SK-N-SH (cell line): ENCODE data around the gene PPDPF. TPM values are rescaled to one million over a fixed set of nuclear protein-coding genes. Genes with fewer than 3 reads are reported as not detected.

Experiments
- CTCF ChIA-PET: fragments of 300-600, 350-600 bp; formaldehyde crosslinking; extraction: SDS; loops from one replicate; lab custom pipeline; 2021; lab: Yijun Ruan, JAX
- POLR2A ChIA-PET: fragments of 350-600 bp; sonication (Branson Sonifier 250); formaldehyde crosslinking; extraction: SDS; loops from one replicate; lab custom pipeline; 2020; ENCODE audit warnings: antibody characterized with exemption, inconsistent platforms; lab: Yijun Ruan, JAX
- DNase-seq: peaks from one replicate; pipeline ENCODE4 v3.0.0; 2012
- H2AFZ ChIP-seq: fragments of 200-600 bp; sonication (generic); 2 replicates; pipeline ENCODE4 v1.8.1; 2016; ENCODE audit warnings: antibody characterized with exemption, mild to moderate bottlenecking, low read depth
- H3F3A ChIP-seq: fragments of 200-600 bp; sonication (generic); replicated peaks from 2 replicates; pipeline ENCODE3; 2016; ENCODE audit warnings: antibody characterized with exemption, mild to moderate bottlenecking; ENCODE audit not compliant: insufficient read depth
- H3K27ac ChIP-seq, 2 experiments: fragments of 200-500 bp in 1 of 2; fragments of 200-600 bp in 1 of 2; sonication (Bioruptor generic) in 1 of 2; sonication (generic), shearing (Covaris generic) in 1 of 2; 2 replicates each; pipeline versions ENCODE4 v1.5.1 to v1.6.1; 2014 to 2016; ENCODE audit warnings: low read depth in 2 of 2, inconsistent platforms in 1 of 2, low read length in 1 of 2, mild to moderate bottlenecking in 1 of 2, mixed read lengths in 1 of 2
- H3K27me3 ChIP-seq: fragments of 200-600 bp; sonication (generic), shearing (Covaris generic); 2 replicates; pipeline ENCODE4 v1.6.1; 2016; ENCODE audit warnings: mixed run types; ENCODE audit not compliant: insufficient read depth
- H3K36me3 ChIP-seq, 2 experiments: fragments of 200-500 bp in 1 of 2; fragments of 200-600 bp in 1 of 2; sonication (Bioruptor generic) in 1 of 2; sonication (generic) in 1 of 2; replicated peaks in 1 of 2; 2 replicates each; pipeline versions ENCODE3 to v1.5.1; 2014 to 2016; ENCODE audit warnings: low read length in 1 of 2, mild to moderate bottlenecking in 1 of 2; ENCODE audit not compliant: insufficient read depth in 2 of 2, control insufficient read depth in 1 of 2
- H3K4me1 ChIP-seq, 2 experiments: fragments of 200-500 bp in 1 of 2; fragments of 200-600 bp in 1 of 2; sonication (Bioruptor generic) in 1 of 2; sonication (generic), shearing (Covaris generic) in 1 of 2; 2 replicates each; pipeline versions ENCODE4 v1.5.1 to v1.6.1; 2014 to 2016; ENCODE audit warnings: low read depth in 1 of 2, low read length in 1 of 2, mixed run types in 1 of 2; ENCODE audit not compliant: insufficient read depth in 2 of 2, control insufficient read depth in 1 of 2
- H3K4me2 ChIP-seq: fragments of 200-600 bp; sonication (generic), shearing (Covaris generic); 2 replicates; pipeline ENCODE4 v1.6.1; 2017; ENCODE audit warnings: mixed run types
- H3K4me3 ChIP-seq, 2 experiments: fragments of 200-500 bp in 1 of 2; fragments of 200-600 bp in 1 of 2; sonication (Bioruptor generic) in 1 of 2; sonication (generic), shearing (Covaris generic) in 1 of 2; 2 replicates each; pipeline versions ENCODE4 v1.5.1 to v1.8.1; 2014 to 2016; ENCODE audit warnings: low read depth in 2 of 2, inconsistent platforms in 1 of 2, low read length in 1 of 2, mild to moderate bottlenecking in 1 of 2, mixed read lengths in 1 of 2, moderate library complexity in 1 of 2
- H3K79me2 ChIP-seq: fragments of 200-600 bp; sonication (generic); 2 replicates; pipeline ENCODE4 v1.8.1; 2017; ENCODE audit warnings: mild to moderate bottlenecking; ENCODE audit not compliant: insufficient read depth
- H3K9ac ChIP-seq: fragments of 200-600 bp; sonication (generic); 2 replicates; pipeline ENCODE4 v1.6.1; 2017; ENCODE audit warnings: mixed run types
- H3K9me2 ChIP-seq: fragments of 200-600 bp; sonication (generic); 2 replicates; pipeline ENCODE4 v1.6.1; 2017; ENCODE audit warnings: mixed run types
- H3K9me3 ChIP-seq: fragments of 200-600 bp; sonication (generic); 2 replicates; pipeline ENCODE4 v1.6.1; 2017; ENCODE audit warnings: mixed run types, mild to moderate bottlenecking, moderate library complexity
- H4K20me1 ChIP-seq: fragments of 200-600 bp; sonication (generic); 2 replicates; pipeline ENCODE4 v1.6.1; 2017; ENCODE audit warnings: mild to moderate bottlenecking, mixed run types; ENCODE audit not compliant: insufficient read depth
- CHD2 ChIP-seq: fragments of 150-350 bp; IDR thresholded peaks from 2 replicates; pipeline ENCODE4 v1.6.1; 2018; ENCODE audit warnings: low read length; ENCODE audit not compliant: partially characterized antibody
- ELF1 ChIP-seq: IDR thresholded peaks from 2 replicates; pipeline ENCODE4 v1.4.0; 2012
- EP300 ChIP-seq, 2 experiments: IDR thresholded peaks; 2 replicates each; pipeline versions ENCODE4 v1.4.0 to v1.6.1; 2012; ENCODE audit warnings: borderline replicate concordance in 1 of 2, low read depth in 1 of 2, low read length in 1 of 2
- FOSL2 ChIP-seq: IDR thresholded peaks from 2 replicates; pipeline ENCODE4 v1.4.0; 2012; ENCODE audit warnings: low read depth, mild to moderate bottlenecking, moderate library complexity, borderline replicate concordance
- FOXJ3 ChIP-seq: sonication (generic); formaldehyde crosslinking; IDR thresholded peaks from 2 replicates; pipeline ENCODE4 v1.5.1; 2020; ENCODE audit warnings: mild to moderate bottlenecking, missing genetic modification reagents
- MXI1 ChIP-seq: IDR thresholded peaks from 2 replicates; pipeline ENCODE4 v1.6.1; 2012; ENCODE audit warnings: mild to moderate bottlenecking, low read depth, low read length, improper control_type of control experiment
- NFIC ChIP-seq: IDR thresholded peaks from 2 replicates; pipeline ENCODE4 v1.4.0; 2012; ENCODE audit warnings: borderline replicate concordance
- NRF1 ChIP-seq: IDR thresholded peaks from 2 replicates; pipeline ENCODE4 v1.6.1; 2012; ENCODE audit warnings: low read depth, mild to moderate bottlenecking, low read length
- RCOR1 ChIP-seq: fragments of 150-350 bp; IDR thresholded peaks from 2 replicates; pipeline ENCODE4 v1.6.1; 2017; ENCODE audit warnings: antibody characterized with exemption, low read length
- RXRA ChIP-seq: IDR thresholded peaks from 2 replicates; pipeline ENCODE4 v1.4.0; 2012; ENCODE audit warnings: low read depth, mild to moderate bottlenecking, borderline replicate concordance
- SIN3A ChIP-seq: IDR thresholded peaks from 2 replicates; pipeline ENCODE4 v1.6.1; 2012; ENCODE audit warnings: low read depth, mild to moderate bottlenecking, low read length, moderate library complexity, borderline replicate concordance
- TAF1 ChIP-seq: IDR thresholded peaks from 2 replicates; pipeline ENCODE4 v1.6.1; 2012; ENCODE audit warnings: low read depth, mild to moderate bottlenecking, low read length, moderate library complexity, borderline replicate concordance
- TCF12 ChIP-seq: IDR thresholded peaks from 2 replicates; pipeline ENCODE4 v1.4.0; 2012
- TEAD4 ChIP-seq: IDR thresholded peaks from 2 replicates; pipeline ENCODE4 v1.4.0; 2012; ENCODE audit warnings: mild to moderate bottlenecking, borderline replicate concordance; ENCODE audit not compliant: insufficient read depth
- YY1 ChIP-seq: IDR thresholded peaks from 2 replicates; pipeline ENCODE4 v1.4.0; 2012; ENCODE audit warnings: low read depth, mild to moderate bottlenecking
- WGBS: methylation state at CpG from one replicate; pipeline ENCODE4 v1.1.6; 2017; ENCODE audit warnings: low lambda C conversion rate; 5-methylcytosine and 5-hydroxymethylcytosine counted together
- polyA plus RNA-seq, 3 experiments: library from polyadenylated mRNA; depleted of rRNA; stranded (reverse); fragments of >200 nt; gene quantifications; 2 replicates each; pipeline ENCODE4 v1.2.3, GENCODE V29; 2012
- TF ChIP-seq, protein P1 (sequence below): fragments of 150-350 bp; IDR thresholded peaks from 2 replicates; pipeline ENCODE4 v1.6.1; 2016; ENCODE audit warnings: mild to moderate bottlenecking, low read depth, low read length
- TF ChIP-seq, protein P2 (sequence below): IDR thresholded peaks from 2 replicates; pipeline ENCODE4 v1.4.0; 2012; ENCODE audit warnings: low read depth, borderline replicate concordance
- TF ChIP-seq, protein P3 (sequence below): fragments of 200-600 bp; sonication (generic); IDR thresholded peaks from 2 replicates; pipeline ENCODE4 v1.6.1; 2017; ENCODE audit warnings: antibody characterized with exemption, mild to moderate bottlenecking, moderate library complexity

Gene PPDPF
- polyA plus RNA-seq, 1 of the 3 experiments (the other 2 are of a cell fraction), result 71.4 TPM

DNA sequence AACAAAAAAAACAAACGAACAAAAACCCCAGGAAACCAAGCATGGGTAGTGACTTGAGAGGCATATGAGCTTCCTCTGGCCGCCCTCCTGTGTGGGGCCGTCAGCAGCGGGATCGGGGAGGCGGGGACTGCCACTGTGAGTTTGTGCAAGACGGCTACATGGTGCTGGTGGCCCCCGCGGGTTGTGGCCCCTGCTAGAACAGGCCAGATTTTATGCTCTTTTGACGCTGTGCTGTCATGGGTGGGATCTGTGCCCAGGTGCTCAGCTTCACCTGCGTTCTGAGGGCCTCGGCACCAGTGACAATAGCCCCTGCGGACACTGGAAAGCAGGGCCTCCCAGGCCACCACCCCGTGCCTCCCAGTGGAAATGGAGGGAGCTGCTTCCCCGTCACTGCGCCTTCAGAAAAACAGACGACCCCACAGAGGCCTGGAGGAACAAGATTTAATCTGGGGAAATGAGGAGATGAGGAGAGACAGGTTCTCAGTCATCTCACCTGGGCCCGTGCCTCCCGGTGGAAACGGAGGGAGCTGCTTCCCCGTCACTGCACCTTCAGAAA, 43.4 kb upstream of the PPDPF start:
- CTCF ChIA-PET, result interaction anchor here (1.0 to 3.8 kb wide), 8 partner anchors 16 to 61 kb away, joined by 3 to 38 read pairs (median 7); partner anchors contain the start of gene PPDPF
- Histone ChIP-seq H3K4me2 (no peak overlapping the region), H3F3A (no peaks in the 10 kb centered on the region), H3K36me3 (no peaks in the 10 kb centered on the region), H3K9me2 (no peaks in the 10 kb centered on the region), H3K4me1 (peaks cover 0 to 50% of the 10 kb centered on the region in 2 experiments; a peak in 1 of 4 replicates), H3K4me3 (no peak overlapping the region), H3K9me3 (no peaks in the 10 kb centered on the region), H2AFZ (no peak overlapping the region), H3K27me3 (0 out of 2 replicates have a peak, but pooled peaks cover 1% of the 10 kb centered on the region), H3K9ac (no peak overlapping the region), H3K27ac (no peak overlapping the region), H4K20me1 (no peaks in the 10 kb centered on the region), H3K79me2 (no peaks in the 10 kb centered on the region)
- POLR2A ChIA-PET, result interaction anchor here (1.1 to 1.7 kb wide), 3 partner anchors 12 to 22 kb away, joined by 3 to 6 read pairs (median 6); no protein-coding TSS in a partner anchor
- peak; percentile 50 for DNase-seq
- 61% methylated on average over 15 of the region's 21 CpGs for WGBS
- no peak for TF ChIP-seq RCOR1
- TF ChIP-seq ELF1, result no peak
- TF ChIP-seq CHD2, result no peak
- no peak for TF ChIP-seq RXRA
- no peak for TF ChIP-seq SIN3A
- no peak for TF ChIP-seq TAF1
- TF ChIP-seq MXI1, result no peak
- TF ChIP-seq, protein P1, sequence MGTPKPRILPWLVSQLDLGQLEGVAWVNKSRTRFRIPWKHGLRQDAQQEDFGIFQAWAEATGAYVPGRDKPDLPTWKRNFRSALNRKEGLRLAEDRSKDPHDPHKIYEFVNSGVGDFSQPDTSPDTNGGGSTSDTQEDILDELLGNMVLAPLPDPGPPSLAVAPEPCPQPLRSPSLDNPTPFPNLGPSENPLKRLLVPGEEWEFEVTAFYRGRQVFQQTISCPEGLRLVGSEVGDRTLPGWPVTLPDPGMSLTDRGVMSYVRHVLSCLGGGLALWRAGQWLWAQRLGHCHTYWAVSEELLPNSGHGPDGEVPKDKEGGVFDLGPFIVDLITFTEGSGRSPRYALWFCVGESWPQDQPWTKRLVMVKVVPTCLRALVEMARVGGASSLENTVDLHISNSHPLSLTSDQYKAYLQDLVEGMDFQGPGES, result no peak
- TF ChIP-seq FOXJ3, result no peak
- TF ChIP-seq TCF12, result no peak
- TF ChIP-seq FOSL2, result no peak
- TF ChIP-seq EP300 (IDR thresholded peaks at IDR 0.05; ENCODE audit: borderline replicate concordance in 1 of 2, low read depth in 1 of 2, low read length in 1 of 2), result no peak
- no peak for TF ChIP-seq NFIC
- TF ChIP-seq NRF1, result no peak
- TF ChIP-seq, protein P2, sequence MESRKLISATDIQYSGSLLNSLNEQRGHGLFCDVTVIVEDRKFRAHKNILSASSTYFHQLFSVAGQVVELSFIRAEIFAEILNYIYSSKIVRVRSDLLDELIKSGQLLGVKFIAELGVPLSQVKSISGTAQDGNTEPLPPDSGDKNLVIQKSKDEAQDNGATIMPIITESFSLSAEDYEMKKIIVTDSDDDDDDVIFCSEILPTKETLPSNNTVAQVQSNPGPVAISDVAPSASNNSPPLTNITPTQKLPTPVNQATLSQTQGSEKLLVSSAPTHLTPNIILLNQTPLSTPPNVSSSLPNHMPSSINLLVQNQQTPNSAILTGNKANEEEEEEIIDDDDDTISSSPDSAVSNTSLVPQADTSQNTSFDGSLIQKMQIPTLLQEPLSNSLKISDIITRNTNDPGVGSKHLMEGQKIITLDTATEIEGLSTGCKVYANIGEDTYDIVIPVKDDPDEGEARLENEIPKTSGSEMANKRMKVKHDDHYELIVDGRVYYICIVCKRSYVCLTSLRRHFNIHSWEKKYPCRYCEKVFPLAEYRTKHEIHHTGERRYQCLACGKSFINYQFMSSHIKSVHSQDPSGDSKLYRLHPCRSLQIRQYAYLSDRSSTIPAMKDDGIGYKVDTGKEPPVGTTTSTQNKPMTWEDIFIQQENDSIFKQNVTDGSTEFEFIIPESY, result no peak
- TF ChIP-seq TEAD4, result no peak
- TF ChIP-seq, protein P3, sequence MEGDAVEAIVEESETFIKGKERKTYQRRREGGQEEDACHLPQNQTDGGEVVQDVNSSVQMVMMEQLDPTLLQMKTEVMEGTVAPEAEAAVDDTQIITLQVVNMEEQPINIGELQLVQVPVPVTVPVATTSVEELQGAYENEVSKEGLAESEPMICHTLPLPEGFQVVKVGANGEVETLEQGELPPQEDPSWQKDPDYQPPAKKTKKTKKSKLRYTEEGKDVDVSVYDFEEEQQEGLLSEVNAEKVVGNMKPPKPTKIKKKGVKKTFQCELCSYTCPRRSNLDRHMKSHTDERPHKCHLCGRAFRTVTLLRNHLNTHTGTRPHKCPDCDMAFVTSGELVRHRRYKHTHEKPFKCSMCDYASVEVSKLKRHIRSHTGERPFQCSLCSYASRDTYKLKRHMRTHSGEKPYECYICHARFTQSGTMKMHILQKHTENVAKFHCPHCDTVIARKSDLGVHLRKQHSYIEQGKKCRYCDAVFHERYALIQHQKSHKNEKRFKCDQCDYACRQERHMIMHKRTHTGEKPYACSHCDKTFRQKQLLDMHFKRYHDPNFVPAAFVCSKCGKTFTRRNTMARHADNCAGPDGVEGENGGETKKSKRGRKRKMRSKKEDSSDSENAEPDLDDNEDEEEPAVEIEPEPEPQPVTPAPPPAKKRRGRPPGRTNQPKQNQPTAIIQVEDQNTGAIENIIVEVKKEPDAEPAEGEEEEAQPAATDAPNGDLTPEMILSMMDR, result no peak
- no peak for TF ChIP-seq YY1
